Liver (tissue), 9 donors: Measurements from ENCODE around the gene HTR3B. TPM values are rescaled to one million over a fixed set of nuclear protein-coding genes. Genes with fewer than 3 reads are reported as not detected.

Experiments
- DNase-seq: peaks from one replicate; pipeline ENCODE4 v3.0.0-alpha.2; 2017; ENCODE audit warnings: low spot score
- H3K27ac ChIP-seq, 2 donors: one replicate each; pipeline ENCODE4 v1.7.0; 2013; ENCODE audit warnings: inconsistent platforms in 2 of 2, low read length in 2 of 2, control low read depth in 1 of 2, low read depth in 1 of 2, mild to moderate bottlenecking in 1 of 2
- H3K27me3 ChIP-seq, 4 donors: one replicate each; pipeline versions ENCODE4 v1.6.1 to v1.7.0; 2013; ENCODE audit warnings: low read length in 3 of 4, inconsistent platforms in 1 of 4, mild to moderate bottlenecking in 1 of 4, moderate library complexity in 1 of 4; ENCODE audit not compliant: control insufficient read depth in 4 of 4, insufficient read depth in 4 of 4
- H3K36me3 ChIP-seq, 4 donors: one replicate each; pipeline versions ENCODE4 v1.6.1 to v1.7.0; 2013; ENCODE audit warnings: low read length in 3 of 4, mild to moderate bottlenecking in 3 of 4, low read depth in 1 of 4, moderate library complexity in 1 of 4; ENCODE audit not compliant: control insufficient read depth in 4 of 4, insufficient read depth in 3 of 4
- H3K4me1 ChIP-seq, 4 donors: one replicate each; pipeline versions ENCODE4 v1.6.1 to v1.7.0; 2013; ENCODE audit warnings: low read length in 3 of 4, mild to moderate bottlenecking in 3 of 4, moderate library complexity in 1 of 4; ENCODE audit not compliant: control insufficient read depth in 4 of 4, insufficient read depth in 4 of 4
- H3K4me3 ChIP-seq, 3 donors: one replicate each; pipeline versions ENCODE4 v1.6.1 to v1.7.0; 2013; ENCODE audit warnings: low read length in 3 of 3, control low read depth in 1 of 3, low read depth in 1 of 3, mild to moderate bottlenecking in 1 of 3
- H3K9ac ChIP-seq, 2 donors: one replicate each; pipeline ENCODE4 v1.7.0; 2013; ENCODE audit warnings: low read length in 2 of 2, mild to moderate bottlenecking in 2 of 2, moderate library complexity in 2 of 2, control low read depth in 1 of 2, low read depth in 1 of 2
- H3K9me3 ChIP-seq, 4 donors: one replicate each; pipeline versions ENCODE4 v1.6.1 to v1.7.0; 2013; ENCODE audit warnings: low read length in 3 of 4; ENCODE audit not compliant: control insufficient read depth in 4 of 4
- ATF3 ChIP-seq: IDR thresholded peaks from 2 replicates; pipeline ENCODE4 v1.6.1; 2016; ENCODE audit warnings: antibody characterized with exemption
- CTCF ChIP-seq: fragments of 150-350 bp; IDR thresholded peaks from 2 replicates; pipeline ENCODE4 v1.5.1; 2017; ENCODE audit warnings: improper control_type of control experiment, low read depth, low read length; ENCODE audit not compliant: missing input control
- EGR1 ChIP-seq, 2 donors: IDR thresholded peaks; 2 replicates each; pipeline ENCODE4 v1.6.1; 2016 to 2018; ENCODE audit warnings: antibody characterized with exemption in 2 of 2, low read depth in 2 of 2
- FOXA1 ChIP-seq: IDR thresholded peaks from 2 replicates; pipeline ENCODE4 v1.6.1; 2016; ENCODE audit warnings: antibody characterized with exemption
- GABPA ChIP-seq, 2 donors: IDR thresholded peaks in 1 of 2; conservative IDR thresholded peaks in 1 of 2; 2 replicates each; pipeline ENCODE4 v1.6.1; 2016; ENCODE audit warnings: antibody characterized with exemption in 2 of 2, mild to moderate bottlenecking in 1 of 2, moderate library complexity in 1 of 2
- HNF4A ChIP-seq, 2 donors: conservative IDR thresholded peaks; 2 replicates each; pipeline ENCODE4 v1.6.1; 2016; ENCODE audit warnings: antibody characterized with exemption in 2 of 2, mild to moderate bottlenecking in 2 of 2
- HNF4G ChIP-seq: IDR thresholded peaks from 2 replicates; pipeline ENCODE4 v1.6.1; 2016; ENCODE audit warnings: antibody characterized with exemption
- JUND ChIP-seq, 2 donors: IDR thresholded peaks; 2 replicates each; pipeline ENCODE4 v1.6.1; 2016; ENCODE audit warnings: antibody characterized with exemption in 2 of 2
- MAX ChIP-seq: IDR thresholded peaks from 2 replicates; pipeline ENCODE4 v1.6.1; 2016; ENCODE audit warnings: antibody characterized with exemption
- NR2F2 ChIP-seq: IDR thresholded peaks from 2 replicates; pipeline ENCODE4 v1.6.1; 2016; ENCODE audit warnings: antibody characterized with exemption
- RAD21 ChIP-seq, 2 donors: IDR thresholded peaks; 2 replicates each; pipeline ENCODE4 v1.6.1; 2016; ENCODE audit warnings: antibody characterized with exemption in 2 of 2, mild to moderate bottlenecking in 2 of 2
- REST ChIP-seq: IDR thresholded peaks from 2 replicates; pipeline ENCODE4 v1.6.1; 2016; ENCODE audit warnings: antibody characterized with exemption, mild to moderate bottlenecking
- RXRA ChIP-seq, 2 donors: IDR thresholded peaks; 2 replicates each; pipeline ENCODE4 v1.6.1; 2017 to 2018; ENCODE audit warnings: antibody characterized with exemption in 2 of 2, mild to moderate bottlenecking in 1 of 2
- SP1 ChIP-seq: IDR thresholded peaks from 2 replicates; pipeline ENCODE4 v1.6.1; 2018; ENCODE audit warnings: antibody characterized with exemption, mild to moderate bottlenecking
- TAF1 ChIP-seq: conservative IDR thresholded peaks from 2 replicates; pipeline ENCODE4 v1.6.1; 2016; ENCODE audit warnings: antibody characterized with exemption, mild to moderate bottlenecking
- YY1 ChIP-seq: IDR thresholded peaks from 2 replicates; pipeline ENCODE4 v1.6.1; 2016; ENCODE audit warnings: antibody characterized with exemption, mild to moderate bottlenecking
- ZBTB33 ChIP-seq: IDR thresholded peaks from 2 replicates; pipeline ENCODE4 v1.6.1; 2016; ENCODE audit warnings: antibody characterized with exemption
- WGBS: extraction: QIAGEN DNeasy Blood & Tissue Kit; methylation state at CpG from one replicate; pipeline ENCODE4 v1.1.7; 2013; 5-methylcytosine and 5-hydroxymethylcytosine counted together
- polyA plus RNA-seq, 2 donors: library from polyadenylated mRNA; stranded (reverse) in 1 of 2; unstranded in 1 of 2; fragments of 200-250 nt in 1 of 2; fragments of >200 nt in 1 of 2; fragmentation: Nextera tagmentation in 1 of 2; extraction: Ambion mirVana in 1 of 2; gene quantifications; one replicate each; pipeline versions ENCODE4 v1.2.1 to v1.2.3, GENCODE V29; 2013 to 2015
- total RNA-seq, 2 donors: library from RNA; depleted of rRNA; stranded (reverse); fragments of >200 nt; gene quantifications; one replicate each; pipeline ENCODE4 v1.2.3, GENCODE V29; 2014
- donor health status: healthy.
- donor health status: healthy.
- donor health status: healthy.
- donor health status: healthy.
- donor health status: healthy.

HTR3B gene
- total and polyA plus RNA-seq, 4 donors = not detected

GRCh38 chr11:113954235-113954634, 49.6 kb downstream of the HTR3B start:
- H3K27me3 ChIP-seq = peaks cover 0 to 4% (median 0%) of the 10 kb centered on the region in 4 donors
- TF ChIP-seq YY1 (no peak), EGR1 (IDR thresholded peaks at IDR 0.05; ENCODE audit: low read depth in 2 of 2) (no peak), SP1 (no peak), ZBTB33 (no peak), CTCF (no peak), FOXA1 (no peak), ATF3 (no peak), MAX (no peak), NR2F2 (no peak), JUND (IDR thresholded peaks at IDR 0.05) (no peak), RXRA (IDR thresholded peaks at IDR 0.05) (no peak), HNF4G (no peak), HNF4A (conservative IDR thresholded peaks at IDR 0.05) (no peak), GABPA (IDR thresholded peaks at IDR 0.05 in 1 of 2, conservative IDR thresholded peaks at IDR 0.05 in 1 of 2) (no peak)
- no peak overlapping the region for H3K27ac ChIP-seq
- no peaks in the 10 kb centered on the region for H3K9me3 ChIP-seq
- no peaks in the 10 kb centered on the region for H3K4me1 ChIP-seq
- no peak overlapping the region for H3K4me3 ChIP-seq
- no peaks in the 10 kb centered on the region for H3K36me3 ChIP-seq
- no peak for DNase-seq
- no peak overlapping the region for H3K9ac ChIP-seq
- WGBS = 67% methylated on average over 6 of the region's 6 CpGs

- Histone ChIP-seq H3K9me3 (no peaks in the 10 kb centered on the region), H3K4me1 (no peaks in the 10 kb centered on the region), H3K27me3 (no peaks in the 10 kb centered on the region), H3K4me3 (no peak overlapping the region), H3K9ac (no peak overlapping the region), H3K36me3 (no peaks in the 10 kb centered on the region), H3K27ac (no peak overlapping the region)
- no peak for DNase-seq
- no peak for TF ChIP-seq MAX
- TF ChIP-seq JUND (IDR thresholded peaks at IDR 0.05) = no peak
- no peak for TF ChIP-seq TAF1
- no peak for TF ChIP-seq GABPA (IDR thresholded peaks at IDR 0.05 in 1 of 2, conservative IDR thresholded peaks at IDR 0.05 in 1 of 2)
- no peak for TF ChIP-seq HNF4A (conservative IDR thresholded peaks at IDR 0.05)
- TF ChIP-seq SP1 = no peak
- TF ChIP-seq ATF3 = no peak
- TF ChIP-seq FOXA1 = no peak
- TF ChIP-seq RAD21 (IDR thresholded peaks at IDR 0.05) = no peak
- TF ChIP-seq REST = no peak
- no peak for TF ChIP-seq ZBTB33
- TF ChIP-seq YY1 = no peak
- TF ChIP-seq HNF4G = no peak
- 70% methylated on average over 9 of the region's 9 CpGs for WGBS
These were observed 52.4 kb downstream of the HTR3B start for GRCh38 chr11:113956986-113957385.
